HG03354 (cell line): ENCODE results near the gene CA12.

ENCODE experiments used
- ATAC-seq: cut with Tn5 transposase; IDR thresholded peaks from one replicate; pipeline ENCODE4 v1.9.1; 2021; ENCODE audit warnings: mild to moderate bottlenecking; ENCODE audit not compliant: unreplicated experiment, poor library complexity, severe bottlenecking

CA12 gene

DNA sequence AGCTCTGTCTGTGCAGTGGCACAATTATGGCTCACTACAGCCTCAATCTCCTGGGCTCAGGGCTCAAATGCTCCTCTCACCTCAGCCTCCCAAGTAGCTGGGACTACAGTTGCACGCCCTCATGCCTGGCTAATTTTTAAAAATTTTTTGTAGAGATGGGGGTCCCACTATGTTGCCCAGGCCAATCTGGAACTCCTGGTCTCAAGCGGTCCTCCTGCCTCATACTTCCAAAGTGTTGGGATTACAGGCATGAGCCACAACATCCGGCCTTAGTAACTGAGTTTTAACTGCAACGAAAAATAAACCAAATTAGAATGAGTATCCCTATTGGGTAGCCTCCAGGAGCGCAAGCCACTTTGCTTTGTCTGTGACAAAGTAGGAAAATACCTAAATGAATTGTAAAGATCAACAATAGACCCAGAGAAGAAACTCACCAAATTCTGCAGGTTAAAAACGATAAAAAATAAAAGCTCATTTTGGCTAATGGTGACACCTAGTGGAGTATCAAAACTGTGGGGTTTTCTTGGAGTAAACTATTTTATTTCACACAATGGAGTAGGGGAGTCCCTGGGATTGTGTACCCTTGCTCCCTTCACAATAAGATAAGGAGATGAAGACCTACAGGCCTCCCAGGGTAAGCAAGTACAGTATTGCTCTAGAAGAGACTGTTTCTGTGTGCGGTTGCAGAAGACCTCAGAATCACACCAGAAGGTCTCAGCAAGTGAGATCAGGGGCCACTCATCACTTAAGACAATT lies 21.0 kb upstream of the CA12 start:
- ATAC-seq: no peak

DNA sequence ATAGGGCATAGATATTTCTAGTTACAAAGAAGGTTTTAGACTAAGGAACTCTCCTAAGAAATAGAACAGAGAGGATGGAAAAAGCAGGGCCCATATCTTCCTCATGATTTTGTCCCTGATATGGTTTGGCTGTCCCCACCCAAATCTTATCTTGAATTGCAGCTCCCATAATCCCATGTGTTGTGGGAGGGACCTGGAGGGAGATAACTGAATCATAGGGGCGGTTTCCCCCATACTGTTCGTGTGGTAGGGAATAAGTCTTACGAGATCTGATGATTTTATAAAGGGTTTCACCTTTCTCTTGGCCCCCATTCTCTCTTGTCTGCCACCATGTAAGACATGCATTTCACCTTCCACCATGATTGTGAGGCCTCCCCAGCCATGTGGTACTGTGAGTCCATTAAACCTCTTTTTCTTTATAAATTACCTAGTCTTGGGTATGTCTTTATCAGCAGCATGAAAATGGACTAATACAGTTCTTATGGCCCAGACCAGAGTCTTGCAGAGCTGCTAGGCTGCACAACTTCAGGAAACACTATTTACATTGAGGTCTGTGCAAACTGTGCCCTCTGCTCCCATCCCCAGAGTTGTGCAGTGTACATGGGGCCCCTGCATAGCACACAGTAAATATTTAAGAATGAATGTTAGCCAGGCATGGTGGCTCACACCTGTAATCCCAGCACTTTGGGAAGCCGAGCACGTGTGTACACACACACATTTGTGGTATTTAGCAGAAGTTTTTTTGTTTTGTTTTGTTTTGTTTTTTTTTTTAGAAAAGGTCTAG lies 20.3 kb upstream of the CA12 start:
- no peak for ATAC-seq

DNA sequence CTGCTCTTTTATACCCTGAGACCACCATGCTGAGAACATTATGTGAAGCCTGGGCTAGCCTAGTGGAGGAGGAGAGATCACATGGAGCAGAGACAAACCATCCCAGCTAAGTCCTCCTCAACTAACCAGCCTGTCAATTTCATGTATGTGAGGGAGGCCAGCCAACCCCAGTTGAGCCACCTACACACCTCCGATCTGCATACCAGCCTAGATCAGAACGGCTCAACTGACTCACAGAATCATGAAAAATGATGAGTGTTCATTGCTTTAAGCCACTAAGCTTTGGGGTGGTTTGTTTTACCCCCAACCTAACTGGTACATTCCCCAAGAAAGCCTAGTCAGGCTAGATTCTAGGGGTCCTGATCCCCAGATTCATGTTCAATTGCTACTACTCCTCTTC lies 19.4 kb upstream of the CA12 start:
- no peak for ATAC-seq

DNA sequence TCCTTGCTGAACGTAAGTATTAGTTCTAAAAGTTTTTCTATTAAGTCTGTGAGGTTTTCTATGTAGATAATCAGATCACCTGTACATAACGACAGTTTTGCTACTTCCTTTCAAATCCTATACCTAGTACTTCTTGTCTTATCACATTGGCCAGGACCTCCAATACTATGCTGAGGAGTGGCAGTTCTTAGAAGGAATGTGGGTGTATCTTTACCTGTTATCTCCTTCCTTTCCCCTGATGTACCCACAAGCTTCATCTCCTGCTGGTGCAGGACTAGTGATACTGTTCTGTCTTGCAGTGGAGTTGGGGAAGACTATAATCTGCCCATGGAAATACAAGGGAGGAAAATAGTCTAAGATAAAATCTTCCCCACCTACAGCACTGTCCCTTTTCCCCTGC lies 16.8 kb upstream of the CA12 start:
- no peak for ATAC-seq

DNA sequence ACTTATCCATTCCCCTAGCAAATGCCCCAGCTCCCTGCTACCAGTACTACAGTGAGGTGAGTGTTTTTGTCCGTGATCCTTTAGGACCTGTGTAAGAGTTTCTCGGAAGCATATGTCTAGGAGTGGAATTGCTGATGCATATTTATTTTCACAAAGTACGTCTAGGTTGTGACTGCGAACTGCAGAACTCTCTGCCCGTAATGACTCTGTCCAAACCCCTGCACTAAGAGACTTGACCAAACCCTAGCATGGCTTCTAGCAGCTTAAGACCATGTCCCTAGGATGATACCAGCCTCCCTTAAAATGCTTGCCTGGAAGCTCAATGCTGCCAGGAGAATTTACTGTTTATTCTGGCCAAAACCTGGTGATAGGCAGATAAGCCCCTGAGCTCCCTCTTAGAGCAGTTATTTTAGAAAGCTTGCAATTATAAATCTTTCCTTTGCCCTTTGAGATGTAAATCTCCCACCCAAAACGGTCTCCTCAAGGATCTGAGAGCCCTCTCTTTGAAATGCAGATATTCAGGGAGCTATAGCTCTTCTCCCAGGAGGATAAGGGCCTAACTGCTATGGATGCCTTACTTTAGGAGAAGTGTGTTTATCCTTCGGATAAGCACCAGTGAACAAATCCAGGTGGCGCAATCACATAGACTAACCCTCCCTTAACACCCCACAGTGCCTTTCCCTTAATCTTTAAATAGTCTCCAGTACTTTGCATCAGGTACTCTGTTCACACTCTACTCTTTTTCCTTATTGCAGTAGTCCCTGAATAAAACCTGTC lies 14.7 kb upstream of the CA12 start:
- no peak for ATAC-seq

DNA sequence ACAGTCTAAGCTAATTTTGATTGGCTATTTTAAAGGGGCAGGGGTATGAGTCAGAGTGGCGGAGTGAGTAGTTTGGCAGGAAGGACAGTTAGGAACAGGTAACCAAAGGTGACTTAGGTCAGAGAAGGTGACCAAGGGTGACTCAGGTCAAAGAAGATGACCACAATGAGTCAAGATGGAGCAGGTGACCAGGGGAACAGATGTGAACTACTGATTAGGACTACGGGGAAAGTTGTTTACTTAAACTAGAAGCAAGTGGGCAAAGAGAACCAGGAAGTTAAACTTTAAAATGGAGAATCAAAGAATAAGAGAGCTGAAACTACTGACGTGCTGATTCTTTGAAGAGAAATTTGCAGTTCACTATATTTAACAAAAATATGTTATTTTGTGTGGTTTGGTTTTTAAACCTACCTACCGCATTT lies 14.1 kb upstream of the CA12 start:
- ATAC-seq: no peak

DNA sequence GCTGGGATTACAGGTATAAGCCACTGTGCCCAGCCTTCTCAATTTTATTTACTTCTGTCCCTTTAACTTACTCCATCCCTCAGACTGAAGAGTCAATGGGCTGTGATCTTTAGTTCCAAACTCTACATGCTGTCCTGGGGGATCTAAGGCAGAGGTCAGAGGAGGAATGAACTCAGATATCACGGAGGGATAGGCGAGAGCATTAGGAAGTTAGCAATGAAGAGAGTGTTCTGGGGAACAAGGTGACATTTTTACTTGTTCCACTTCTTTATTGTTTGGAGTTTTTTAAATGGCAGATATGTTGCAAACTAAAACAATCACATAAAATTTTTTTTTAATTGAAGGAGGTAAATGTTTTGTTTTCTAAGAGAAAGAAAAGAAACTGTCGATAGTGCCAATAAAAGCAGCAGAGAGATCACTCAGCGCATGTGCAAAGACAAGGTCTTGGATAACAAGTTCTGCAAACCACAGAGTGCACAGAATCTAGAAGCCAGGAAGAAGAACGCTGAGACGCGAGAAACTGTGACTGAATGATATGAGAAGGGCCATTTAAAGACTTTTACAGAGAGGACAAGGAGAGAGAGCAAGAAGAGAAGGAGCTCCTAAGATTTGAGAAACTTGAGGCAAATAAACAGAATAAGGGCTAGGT lies 10.8 kb upstream of the CA12 start:
- no peak for ATAC-seq

DNA sequence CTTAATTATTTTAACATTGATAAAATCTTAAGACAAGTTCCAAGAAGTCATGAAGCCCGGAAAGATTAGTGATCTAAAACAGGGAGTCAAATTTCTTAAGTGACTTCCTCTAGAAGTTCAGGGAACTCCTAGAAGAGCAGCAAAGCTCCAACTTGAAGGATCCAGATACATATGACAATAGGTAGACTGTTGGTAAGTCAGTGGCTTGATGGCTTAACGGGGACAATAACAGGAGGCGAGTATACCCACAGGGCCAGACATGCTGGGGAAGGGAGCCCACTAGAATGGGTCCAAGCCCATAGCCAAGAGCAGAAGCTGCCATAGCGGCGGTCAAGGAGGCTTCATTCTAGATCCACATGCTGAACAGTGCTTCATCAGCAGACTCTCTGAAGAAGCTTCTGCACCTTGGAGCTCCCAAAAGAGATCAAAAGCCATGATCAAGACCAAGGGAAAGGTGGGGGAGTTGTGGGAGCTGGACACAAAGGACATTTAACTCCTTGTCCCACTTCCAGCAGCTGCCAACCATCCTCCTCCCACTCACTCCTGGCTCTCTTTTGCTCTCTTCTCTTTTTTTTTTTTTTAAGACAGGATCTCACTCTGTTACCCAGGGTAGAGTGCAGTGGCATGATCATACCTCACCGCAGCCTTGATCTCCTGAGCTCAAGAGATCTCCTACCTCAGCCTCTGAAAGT lies 10.2 kb upstream of the CA12 start:
- no peak for ATAC-seq

DNA sequence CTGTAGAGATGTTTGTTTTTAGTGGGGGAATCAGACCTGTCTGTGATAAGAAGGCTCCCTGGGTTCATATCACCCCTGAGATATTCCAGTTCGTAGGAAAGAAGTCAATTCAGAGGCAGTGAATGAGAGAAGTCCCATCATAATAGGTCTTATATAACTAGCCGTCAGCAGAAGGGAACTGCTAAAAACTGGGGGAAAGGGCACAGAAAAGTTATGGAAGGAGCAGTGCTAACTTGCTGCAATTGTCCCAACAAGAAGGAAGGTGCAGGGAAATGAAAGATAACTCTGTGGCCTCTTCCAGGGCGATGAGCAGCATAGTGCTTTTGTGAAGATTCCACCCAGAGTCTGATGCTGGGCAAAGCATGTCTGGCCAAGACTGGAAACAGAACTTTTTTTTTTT lies 9.0 kb upstream of the CA12 start:
- no peak for ATAC-seq

DNA sequence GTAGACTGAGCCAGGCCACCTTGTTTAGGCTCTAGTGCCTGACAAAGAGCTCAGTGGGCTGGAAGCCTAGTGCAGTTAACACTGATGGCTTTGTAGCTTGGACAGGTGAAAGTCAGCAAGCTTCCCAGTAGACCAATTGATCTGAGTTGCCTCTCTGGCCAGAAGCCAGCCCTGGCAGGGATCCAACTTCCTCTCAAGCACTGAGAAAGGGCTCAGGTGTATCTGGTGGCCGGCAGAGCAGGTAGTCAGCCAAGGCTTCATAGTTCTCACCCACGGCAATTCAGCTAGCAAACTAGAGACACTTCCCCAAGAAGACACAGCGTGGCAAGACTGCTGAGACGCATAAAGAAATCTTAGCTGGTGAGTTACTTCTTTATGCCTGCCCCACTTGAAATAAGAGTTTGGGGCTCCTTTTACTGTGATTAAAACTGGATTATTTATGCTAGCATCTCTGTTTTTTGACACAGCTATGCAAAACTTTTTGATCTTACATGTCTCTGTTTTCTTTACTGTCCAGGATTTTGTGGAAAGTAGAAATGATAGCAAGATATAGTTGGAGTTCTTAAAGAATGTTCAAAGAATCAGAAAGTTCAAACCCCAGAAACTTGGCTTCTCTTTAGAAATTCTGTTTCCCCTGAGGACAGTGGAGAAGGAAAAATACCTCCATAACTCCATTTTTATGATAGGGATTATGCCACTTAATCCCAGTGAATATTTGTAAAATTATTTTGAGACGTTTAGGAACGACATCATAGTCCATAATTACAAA lies 8.4 kb upstream of the CA12 start:
- ATAC-seq: no peak

DNA sequence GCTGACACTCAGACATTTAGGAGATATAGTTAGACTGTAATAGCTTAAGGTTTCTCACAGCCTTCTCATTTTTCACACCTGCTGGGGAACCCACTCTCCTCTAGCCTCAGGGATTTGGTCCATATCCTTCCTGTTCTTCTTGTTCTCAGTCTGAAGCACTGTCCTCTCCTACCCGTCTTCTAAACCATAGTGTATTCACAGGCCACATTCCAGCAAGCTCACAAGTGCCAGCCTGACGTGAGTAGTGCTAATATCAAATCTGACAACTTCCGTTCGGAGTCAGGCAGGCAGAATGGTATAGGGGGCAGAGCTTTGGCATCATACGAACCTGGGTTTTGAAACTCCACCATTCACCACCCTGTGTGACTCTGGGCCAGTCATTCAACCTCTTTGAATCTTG lies 6.9 kb upstream of the CA12 start:
- no peak for ATAC-seq

DNA sequence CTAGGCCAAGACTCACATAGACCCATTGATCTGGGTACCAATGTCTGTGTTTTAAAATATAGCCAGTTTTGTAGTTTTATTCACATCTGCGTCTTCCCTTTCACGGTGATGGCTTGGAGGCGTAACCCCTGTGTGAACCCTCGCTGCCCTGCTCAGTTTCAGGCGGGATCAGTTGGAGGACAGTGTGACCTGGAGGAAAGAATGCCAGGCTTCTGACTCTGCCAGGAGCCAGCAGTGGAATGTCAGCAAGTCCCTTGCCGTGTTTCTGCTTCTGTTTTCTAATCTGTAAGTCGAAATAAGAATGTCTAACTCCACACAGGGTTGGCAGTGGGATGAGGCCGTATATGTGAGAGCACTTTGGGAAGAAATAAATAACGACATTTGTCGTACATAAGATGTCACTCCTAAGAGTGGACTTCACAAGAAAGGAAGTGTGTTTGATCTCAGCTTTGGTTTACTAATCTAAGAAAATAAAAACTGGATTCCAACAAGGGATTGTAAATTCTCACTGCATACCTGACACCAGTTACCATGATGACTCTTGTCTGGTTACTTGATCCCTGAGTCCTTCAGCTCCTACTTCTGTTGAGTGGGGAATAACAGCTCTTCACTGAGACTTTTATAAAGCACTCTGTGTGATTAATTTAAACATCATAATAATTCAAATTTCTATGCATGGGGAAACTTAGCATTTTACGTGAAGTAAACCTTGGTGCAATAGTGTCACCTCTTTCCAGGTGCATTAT lies 6.3 kb upstream of the CA12 start:
- ATAC-seq: no peak

DNA sequence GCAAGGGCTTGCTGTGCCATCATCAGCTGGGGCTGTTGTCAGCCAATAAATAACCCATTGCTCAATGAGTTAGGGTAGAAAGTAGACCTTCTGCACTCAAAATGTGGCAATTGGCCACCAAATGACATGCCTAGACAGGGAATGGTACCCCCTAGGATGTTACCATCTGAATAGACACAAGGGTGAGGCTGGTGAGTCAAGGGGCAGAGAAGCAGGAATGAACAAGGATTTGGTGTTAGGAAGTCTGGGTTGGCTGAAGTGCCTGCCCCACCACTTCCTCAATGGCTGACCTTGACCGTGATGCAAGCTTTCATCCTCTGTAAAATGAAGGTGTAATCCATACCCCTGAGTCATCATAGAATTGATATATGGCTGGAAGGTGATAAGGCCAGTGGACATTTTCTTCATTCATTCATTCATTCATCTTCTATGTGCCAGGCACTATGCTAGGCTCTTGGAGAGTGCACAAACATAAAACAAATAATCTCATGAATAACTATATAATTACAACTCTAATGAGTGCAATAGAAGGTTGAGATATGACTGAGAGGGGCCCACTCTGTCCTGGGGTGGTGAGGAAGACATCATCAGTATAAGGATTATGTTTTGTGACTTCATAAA lies 4.4 kb upstream of the CA12 start:
- ATAC-seq: no peak

DNA sequence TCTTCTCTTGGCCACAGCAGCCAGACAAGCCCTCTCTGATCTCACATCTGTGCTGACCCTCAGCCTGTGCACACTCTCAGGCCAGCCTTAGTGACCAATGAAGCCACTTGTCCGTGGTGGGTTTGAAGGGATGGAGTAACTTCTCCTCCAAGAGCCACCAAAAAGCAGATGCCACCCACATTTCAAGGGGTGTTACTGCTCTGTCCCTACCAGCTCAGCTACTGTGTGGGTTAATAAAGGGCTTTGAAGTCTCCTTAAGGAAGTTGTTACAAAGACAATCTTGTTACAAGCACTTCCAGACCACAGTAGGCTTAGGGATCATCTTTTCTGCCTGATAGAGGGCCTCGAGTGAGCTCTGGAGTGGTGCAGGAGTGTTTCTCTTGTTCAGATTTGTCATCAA lies 3.3 kb upstream of the CA12 start:
- ATAC-seq: no peak

DNA sequence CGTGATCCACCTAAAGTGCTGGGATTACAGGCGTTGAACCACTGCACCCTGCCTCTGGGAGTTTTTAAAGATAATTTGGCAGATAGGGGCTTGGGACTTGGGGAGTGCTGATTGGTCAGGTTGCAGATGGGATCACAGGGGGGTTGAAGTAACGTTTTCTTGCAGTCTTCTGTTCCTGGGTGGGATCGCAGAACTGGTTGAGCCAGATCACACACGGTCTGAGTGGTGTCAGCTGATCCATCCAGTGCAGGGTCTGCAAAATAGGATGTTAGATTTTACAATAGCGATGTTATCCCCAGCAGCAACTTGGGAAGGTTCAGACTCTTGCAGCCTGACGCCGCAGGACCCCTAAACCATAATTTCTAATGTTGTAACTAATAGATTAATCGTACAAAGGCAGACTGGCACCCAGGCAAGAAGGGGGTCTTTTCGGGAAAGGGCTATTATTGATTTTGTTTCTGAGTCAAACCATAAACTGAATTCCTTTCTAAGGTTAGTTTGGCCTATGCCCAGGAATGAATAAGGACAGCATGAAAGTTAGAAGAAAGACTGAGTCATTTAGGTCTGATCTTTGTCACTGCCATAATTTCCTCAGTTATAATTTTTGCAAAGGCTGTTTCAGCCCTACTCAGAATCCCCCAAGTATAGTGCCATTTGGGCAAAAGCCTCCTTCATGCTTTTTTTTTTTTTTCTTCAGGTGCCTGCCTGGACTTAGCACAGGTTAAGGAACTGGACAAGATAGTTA lies 1.5 kb upstream of the CA12 start:
- no peak for ATAC-seq

DNA sequence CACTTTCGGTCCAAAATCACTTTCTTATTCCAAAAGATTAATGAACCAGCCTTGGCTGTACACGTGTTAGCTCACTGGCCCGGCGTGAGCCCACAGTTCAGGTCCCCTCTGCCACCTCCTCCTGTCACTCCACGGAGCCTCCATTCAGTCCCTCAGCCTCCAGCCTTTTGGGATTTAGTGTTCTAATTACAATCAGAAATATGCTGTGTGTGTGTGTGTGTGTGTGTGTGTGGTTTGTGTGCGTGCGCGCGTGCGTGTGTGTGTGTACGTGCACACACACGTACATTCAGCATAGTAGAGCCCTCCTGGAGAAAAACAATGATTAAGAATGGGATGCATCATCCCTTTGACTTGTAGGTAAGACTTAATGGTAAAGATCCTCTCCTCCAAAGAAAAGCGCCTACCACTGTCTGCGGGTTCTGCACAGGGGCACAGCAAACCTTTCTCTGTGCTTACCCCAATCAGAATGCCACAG lies 801 bp downstream of the CA12 start:
- ATAC-seq: no peak
